GM21367 (cell line): ENCODE results near the gene B4GALT3.
A peak's percentile ranks its signal among the peaks of the same experiment; 100 is the strongest.

ENCODE experiments used
- ATAC-seq: cut with Tn5 transposase; IDR thresholded peaks from one replicate; pipeline ENCODE4 v1.9.1; 2021; ENCODE audit not compliant: unreplicated experiment

B4GALT3 gene

DNA sequence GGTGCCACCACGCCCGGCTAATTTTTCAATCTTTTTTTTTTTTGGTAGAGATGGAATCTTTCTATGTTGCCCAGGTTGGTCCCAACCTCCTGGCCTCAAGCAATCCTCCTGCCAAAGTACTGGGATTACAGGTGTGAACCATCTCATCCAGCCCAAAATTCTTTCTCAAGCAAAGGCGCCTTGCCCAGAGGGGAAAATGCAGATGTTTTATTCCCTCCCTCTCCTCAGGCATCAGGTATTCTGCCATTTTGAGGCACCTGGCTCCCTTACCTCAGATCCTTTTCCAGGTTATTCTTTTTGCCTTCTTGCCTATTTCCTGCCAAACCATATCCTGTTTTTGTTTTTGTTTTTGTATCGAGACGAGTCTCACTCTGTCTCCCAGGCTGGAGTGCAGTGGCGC, 11.1 kb upstream of the B4GALT3 start:
- ATAC-seq: no peak

DNA sequence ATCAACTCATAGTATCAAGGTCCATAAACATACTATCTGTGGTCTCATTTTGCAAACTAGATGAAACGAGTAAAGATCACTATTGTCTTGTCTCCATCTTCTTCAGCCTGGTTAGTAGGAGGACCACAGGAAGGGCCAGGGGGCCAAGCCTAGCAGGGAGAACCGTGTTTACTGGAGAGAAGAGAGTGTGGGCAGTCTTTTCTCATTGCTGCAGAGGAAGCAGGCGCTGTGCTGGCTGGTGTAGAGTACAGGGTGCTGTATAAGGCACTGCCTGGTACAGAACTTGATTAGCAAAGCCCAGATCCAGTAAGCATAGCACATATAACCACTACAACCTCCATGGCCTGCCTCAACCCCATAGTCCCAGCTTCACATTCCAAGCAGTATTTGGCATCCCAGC, 10.0 kb upstream of the B4GALT3 start:
- no peak for ATAC-seq

DNA sequence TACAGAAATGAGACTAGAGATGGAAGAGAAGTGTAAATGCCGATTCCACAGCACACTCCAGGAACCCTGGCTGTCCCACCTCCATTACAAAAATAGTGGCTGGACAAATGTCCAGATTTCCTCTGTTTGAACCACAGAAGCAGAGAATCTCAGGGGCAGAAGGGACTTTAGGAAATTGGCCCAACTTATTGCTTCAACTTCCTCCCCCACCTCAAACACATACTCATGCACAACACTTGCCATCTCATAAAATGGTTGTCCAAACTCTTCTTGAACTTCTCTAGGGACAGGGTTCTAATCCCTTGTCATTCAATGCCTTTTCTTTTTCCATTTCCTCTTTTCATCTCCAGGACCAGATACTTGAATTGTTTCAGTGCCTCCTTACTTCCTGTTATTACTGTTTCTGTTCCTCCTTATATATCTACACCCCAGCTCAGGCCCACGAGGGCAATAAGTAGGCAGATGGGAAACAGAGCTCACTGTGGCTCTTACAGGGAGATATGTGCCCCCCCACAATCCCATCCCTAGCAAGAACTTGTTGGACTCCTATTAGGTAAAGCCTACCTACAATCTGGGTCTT, 8.5 kb upstream of the B4GALT3 start:
- ATAC-seq: peak; percentile 19

DNA sequence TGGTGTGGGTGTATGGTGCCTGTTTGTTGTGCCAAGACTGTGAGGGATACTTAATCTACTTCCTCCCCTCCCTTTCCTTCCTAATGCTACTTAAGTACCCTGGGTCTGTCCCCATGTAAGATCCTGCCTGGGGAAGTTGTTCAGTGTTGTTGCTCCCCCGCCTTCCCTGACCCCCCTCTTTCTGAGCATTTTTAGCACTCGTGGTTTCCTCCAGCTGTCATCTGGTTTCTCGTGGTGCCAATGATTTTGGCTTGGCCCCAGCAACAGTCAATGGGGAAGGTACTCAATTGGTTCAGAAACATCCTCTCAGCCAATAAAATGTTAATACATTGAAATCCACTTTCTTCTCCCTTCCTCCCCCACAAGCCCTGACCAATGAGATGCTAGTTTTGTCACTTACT, 8.0 kb upstream of the B4GALT3 start:
- ATAC-seq: peak; percentile 47

DNA sequence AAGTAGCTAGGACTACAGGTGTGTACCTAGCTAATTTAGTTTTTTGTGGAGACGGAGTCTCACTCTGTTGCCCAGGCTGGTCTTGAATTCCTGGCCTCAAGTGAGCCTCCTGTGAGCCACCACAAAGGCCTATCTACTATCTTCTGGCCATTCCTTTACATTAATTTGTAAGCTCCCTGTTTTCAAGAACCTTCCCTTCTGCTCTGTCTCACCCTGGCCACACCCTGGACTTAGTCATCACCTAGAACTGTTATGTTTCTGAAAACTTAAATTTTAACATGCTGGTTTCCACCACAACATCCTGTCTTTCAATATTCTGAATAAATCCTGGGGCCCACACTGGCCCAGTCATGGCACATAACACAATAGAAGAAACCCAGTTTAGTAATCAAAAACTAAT, 4.9 kb upstream of the B4GALT3 start:
- peak; percentile 44 for ATAC-seq

GRCh38 chr1:161180639-161181038, 3.3 kb upstream of the B4GALT3 start:
- ATAC-seq: no peak

DNA sequence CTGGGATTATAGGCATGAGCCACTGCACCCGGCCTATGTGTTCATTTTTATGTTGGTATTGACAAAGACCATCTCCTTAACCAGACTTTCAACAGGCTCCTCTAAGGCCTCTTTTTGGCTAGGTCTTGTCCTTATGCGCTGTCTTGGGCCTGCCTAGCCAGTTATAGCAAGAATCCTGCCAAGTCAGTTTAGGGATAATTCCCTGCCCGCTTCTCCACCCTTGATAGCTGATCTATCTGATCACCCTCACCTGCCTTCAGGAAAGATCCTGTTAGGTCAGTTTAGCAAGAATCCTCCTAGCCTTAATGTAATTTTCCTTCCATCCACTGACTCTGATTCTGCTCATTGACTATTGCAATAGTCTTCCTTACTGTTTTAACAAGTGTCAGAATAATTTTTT, 2.4 kb upstream of the B4GALT3 start:
- ATAC-seq: no peak

GRCh38 chr1:161177936-161178244, 583 bp upstream of the B4GALT3 start:
- no peak for ATAC-seq

DNA sequence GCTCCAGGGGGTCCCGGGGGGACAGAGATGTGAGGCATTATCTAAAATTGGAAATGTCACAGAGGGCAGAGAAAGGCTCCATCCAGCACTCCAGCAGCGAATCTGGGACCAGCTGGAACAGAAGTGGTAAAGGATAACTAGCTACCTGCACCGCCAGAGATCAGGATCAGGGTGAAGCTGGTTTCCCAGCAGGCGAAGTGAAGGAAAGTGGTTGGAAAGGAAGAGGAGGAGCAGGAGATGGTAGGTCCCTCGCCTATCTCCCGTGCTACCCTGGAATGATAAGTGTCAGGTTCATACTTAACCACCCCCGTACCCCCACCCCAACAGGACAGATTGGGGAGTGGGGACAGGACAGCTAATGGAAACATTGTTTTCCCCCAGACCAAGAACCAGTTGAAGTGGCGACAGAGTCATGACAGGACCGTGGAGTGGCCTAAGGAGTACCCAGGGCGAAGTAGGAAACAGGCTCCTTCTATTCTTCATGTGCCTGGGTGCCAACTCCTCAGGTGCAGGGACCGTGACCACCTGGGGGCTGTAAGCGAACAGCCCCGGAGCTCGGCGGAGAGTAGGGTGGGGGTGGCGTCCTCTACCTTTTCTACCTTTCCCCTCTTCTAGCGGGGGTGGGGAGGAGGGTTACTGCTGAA, 717 bp downstream of the B4GALT3 start:
- no peak for ATAC-seq

- ATAC-seq: no peak
Observed at GRCh38 chr1:161175771-161176453, 1.4 kb downstream of the B4GALT3 start.

DNA sequence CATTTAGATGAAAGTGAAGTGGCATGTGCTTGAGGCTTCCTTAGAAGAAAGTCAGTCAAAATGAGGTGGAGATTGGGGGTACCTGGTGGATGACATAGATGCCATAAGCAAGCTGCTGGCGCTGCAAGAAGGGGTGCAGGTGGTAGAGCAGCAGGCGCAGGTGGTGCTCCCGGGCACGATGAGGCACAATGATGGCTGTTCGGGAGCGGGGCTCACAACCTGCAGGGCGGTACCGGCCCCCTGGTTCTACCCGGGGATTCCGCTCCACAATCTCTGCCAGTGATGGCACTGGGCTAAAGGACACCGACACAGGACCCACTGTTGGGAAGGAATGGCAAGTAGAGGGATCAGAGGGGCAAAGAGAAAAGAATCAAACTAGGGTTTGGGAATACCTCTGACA, 2.4 kb downstream of the B4GALT3 start:
- ATAC-seq: no peak

- no peak for ATAC-seq
Observed at GRCh38 chr1:161173711-161174110, 3.6 kb downstream of the B4GALT3 start.

DNA sequence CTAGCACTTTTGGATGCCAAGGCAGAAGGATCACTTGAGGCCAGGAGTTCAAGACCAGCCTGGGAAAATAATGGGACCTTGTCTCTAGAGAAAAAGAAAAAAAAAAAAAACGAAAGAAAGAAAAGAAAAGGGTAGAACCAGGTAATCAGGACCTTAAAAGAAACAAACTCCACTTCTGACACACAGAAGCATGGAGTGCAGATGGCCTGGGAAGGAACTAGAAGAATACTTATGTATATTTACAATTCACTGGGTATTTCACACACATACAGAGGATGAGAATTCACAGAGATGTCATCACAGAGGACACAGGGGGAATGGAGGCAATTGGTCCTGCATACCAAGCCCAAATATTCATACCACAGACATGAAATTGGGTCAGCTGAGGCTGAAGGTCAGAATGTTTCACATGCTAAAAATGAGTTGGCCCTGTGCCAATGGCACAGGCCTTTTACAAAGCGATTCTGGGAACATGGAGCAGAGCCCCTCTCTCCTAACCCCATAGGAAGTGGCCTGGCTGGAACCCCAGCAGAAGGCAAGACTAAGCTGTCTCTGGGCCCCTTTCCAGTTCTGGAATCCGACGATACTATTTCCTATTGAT, 4.4 kb downstream of the B4GALT3 start:
- ATAC-seq: no peak

GRCh38 chr1:161172349-161172748, 5.0 kb downstream of the B4GALT3 start:
- ATAC-seq: no peak

- ATAC-seq: no peak
Observed at GRCh38 chr1:161171696-161172095, 5.6 kb downstream of the B4GALT3 start.

DNA sequence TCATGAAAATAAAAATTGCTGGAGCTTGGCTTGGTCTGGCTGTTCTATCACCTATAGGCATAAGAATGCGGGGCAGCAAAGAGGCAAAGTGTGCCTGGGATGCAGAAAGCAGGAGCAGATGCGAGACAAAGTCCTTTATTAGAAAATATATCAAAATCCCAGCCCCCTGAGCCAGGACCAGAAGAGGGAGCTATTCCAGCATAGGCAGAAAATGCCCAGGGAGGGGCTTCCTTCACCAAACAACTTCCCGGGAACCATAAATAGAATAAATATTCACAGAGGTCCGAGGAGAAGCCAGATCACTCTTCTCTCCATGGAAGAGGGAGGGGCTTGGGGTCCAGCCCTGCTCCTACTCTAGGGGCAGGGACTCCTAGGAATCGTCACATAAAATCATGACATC, 6.1 kb downstream of the B4GALT3 start:
- no peak for ATAC-seq

DNA sequence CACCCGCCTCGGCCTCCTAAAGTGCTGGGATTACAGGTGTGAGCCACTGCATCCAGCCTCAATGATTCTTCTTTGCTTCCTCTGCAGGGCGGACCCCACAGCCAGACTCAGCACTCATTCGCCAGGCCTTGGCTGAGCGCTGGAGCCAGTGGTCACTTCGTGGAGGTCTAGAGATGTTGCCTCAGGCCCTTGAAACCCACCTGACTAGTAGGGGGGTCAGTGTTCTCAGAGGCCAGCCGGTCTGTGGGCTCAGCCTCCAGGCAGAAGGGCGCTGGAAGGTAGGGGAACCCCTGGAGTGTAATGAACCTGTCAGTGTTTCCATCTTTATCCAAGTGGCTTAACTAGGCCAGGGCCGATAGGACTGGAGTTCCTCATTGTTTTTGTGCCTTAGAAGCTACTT, 8.4 kb downstream of the B4GALT3 start:
- no peak for ATAC-seq

- ATAC-seq: no peak
Observed at GRCh38 chr1:161166669-161167548, 10.4 kb downstream of the B4GALT3 start.

- ATAC-seq: peak; percentile 89
Observed at GRCh38 chr1:161165742-161166668, 11.3 kb downstream of the B4GALT3 start, which contains the start of gene PPOX. PPOX (plus strand) TSS chr1:161166426; CDS start chr1:161166848, 422 bp downstream.
